ENCODE results near the gene TBX19.

The TBX19 gene

GRCh38 chr1:168342572-168343280 lies 62.0 kb downstream of the TBX19 start:
- POLR2A ChIA-PET: interaction anchor here (0.9 kb wide), 1 partner anchor 108 kb away, joined by 4 read pairs; no protein-coding TSS in a partner anchor
- Histone ChIP-seq H3K9me3 (ENCODE audit: control insufficient read depth, insufficient read depth, low read depth, low read length) (no peaks in the 10 kb centered on the region), H3K27ac (ENCODE audit: extremely low read depth, low read depth, low read length) (no peak overlapping the region), H3K4me1 (ENCODE audit: control insufficient read depth, insufficient read depth, low read length) (no peaks in the 10 kb centered on the region), H3K4me3 (ENCODE audit: low read depth, low read length) (no peak overlapping the region), H3K36me3 (ENCODE audit: control insufficient read depth in 2 of 2, insufficient read depth in 1 of 2, low read length in 2 of 2) (no peaks in the 10 kb centered on the region)
- no peak for TF ChIP-seq WT1 (tag by site-specific recombination; IDR thresholded peaks at IDR 0.05)
- TF ChIP-seq ZBTB6 (tag by site-specific recombination; IDR thresholded peaks at IDR 0.05): peak; percentile 74; the same call in 1 of the 2 replicates
- TF ChIP-seq ZBTB44 (tag by site-specific recombination; IDR thresholded peaks at IDR 0.05): no peak
- no peak for TF ChIP-seq ZNF2 (tag by site-specific recombination; IDR thresholded peaks at IDR 0.05)
- TF ChIP-seq ZFHX2 (tag by site-specific recombination; conservative IDR thresholded peaks at IDR 0.05): peak; percentile 86
- peak; percentile 34; the same call in 1 of the 2 replicates for TF ChIP-seq ZBTB21 (tag by site-specific recombination; IDR thresholded peaks at IDR 0.05)
- TF ChIP-seq ZNF629 (tag by site-specific recombination; IDR thresholded peaks at IDR 0.05): peak; percentile 53
- peak; percentile 86 for TF ChIP-seq ZNF654 (tag by site-specific recombination; IDR thresholded peaks at IDR 0.05; ENCODE audit: low read depth)
- peak; percentile 43; the same call in 1 of the 2 replicates for TF ChIP-seq ZBTB17 (tag by site-specific recombination; IDR thresholded peaks at IDR 0.05)
- no peak for TF ChIP-seq ZNF548 (tag by site-specific recombination; IDR thresholded peaks at IDR 0.05)
- TF ChIP-seq KLF1 (tag by site-specific recombination; IDR thresholded peaks at IDR 0.05): peak; percentile 62
- TF ChIP-seq EGR2 (tag by site-specific recombination; IDR thresholded peaks at IDR 0.05; ENCODE audit: low read depth): peak; percentile 79
- TF ChIP-seq SP3 (tag by site-specific recombination; IDR thresholded peaks at IDR 0.05): peak; percentile 23; the same call in 1 of the 2 replicates
- TF ChIP-seq CTCF (tag by site-specific recombination; IDR thresholded peaks at IDR 0.05): peak; percentile 72
- peak; percentile 29 for TF ChIP-seq ZBTB26 (tag by site-specific recombination; optimal IDR thresholded peaks at IDR 0.05)
- CTCF ChIA-PET: interaction anchor here (0.5 to 4.2 kb wide), 89 partner anchors 9 to 1206 kb away, joined by 3 to 58 read pairs (median 4); partner anchors contain the start of genes BLZF1 and NME7

- ChIA-PET CTCF (interaction anchor here (0.6 to 4.2 kb wide), 49 partner anchors 10 to 1202 kb away, joined by 3 to 58 read pairs (median 5); no protein-coding TSS in a partner anchor), POLR2A (interaction anchor here (0.6 kb wide), 1 partner anchor 44 kb away, joined by 4 read pairs; no protein-coding TSS in a partner anchor)
- H3K9me3 ChIP-seq (ENCODE audit: control insufficient read depth, insufficient read depth, low read depth, low read length): no peaks in the 10 kb centered on the region
- no peaks in the 10 kb centered on the region for H3K36me3 ChIP-seq (ENCODE audit: control insufficient read depth in 2 of 2, insufficient read depth in 1 of 2, low read length in 2 of 2)
- no peak overlapping the region for H3K27ac ChIP-seq (ENCODE audit: extremely low read depth, low read depth, low read length)
- no peak overlapping the region for H3K4me3 ChIP-seq (ENCODE audit: low read depth, low read length)
- H3K4me1 ChIP-seq (ENCODE audit: control insufficient read depth, insufficient read depth, low read length): no peaks in the 10 kb centered on the region
- TF ChIP-seq ATF2 (tag by site-specific recombination; IDR thresholded peaks at IDR 0.05; ENCODE audit: low read depth): no peak
- peak; percentile 16; the same call in 1 of the 2 replicates for TF ChIP-seq ZNF654 (tag by site-specific recombination; IDR thresholded peaks at IDR 0.05; ENCODE audit: low read depth)
- no peak for TF ChIP-seq ZIC2 (tag by site-specific recombination; IDR thresholded peaks at IDR 0.05)
- no peak for TF ChIP-seq IKZF3 (tag by site-specific recombination; IDR thresholded peaks at IDR 0.05)
- TF ChIP-seq ZBTB6 (tag by site-specific recombination; IDR thresholded peaks at IDR 0.05): peak; percentile 76
- TF ChIP-seq ZBTB11 (tag by site-specific recombination; conservative IDR thresholded peaks at IDR 0.05; ENCODE audit: low read depth): no peak
Measured at GRCh38 chr1:168343566-168343965, 62.9 kb downstream of the TBX19 start.
